ENCODE results near the gene THOC1.

Gene THOC1

DNA sequence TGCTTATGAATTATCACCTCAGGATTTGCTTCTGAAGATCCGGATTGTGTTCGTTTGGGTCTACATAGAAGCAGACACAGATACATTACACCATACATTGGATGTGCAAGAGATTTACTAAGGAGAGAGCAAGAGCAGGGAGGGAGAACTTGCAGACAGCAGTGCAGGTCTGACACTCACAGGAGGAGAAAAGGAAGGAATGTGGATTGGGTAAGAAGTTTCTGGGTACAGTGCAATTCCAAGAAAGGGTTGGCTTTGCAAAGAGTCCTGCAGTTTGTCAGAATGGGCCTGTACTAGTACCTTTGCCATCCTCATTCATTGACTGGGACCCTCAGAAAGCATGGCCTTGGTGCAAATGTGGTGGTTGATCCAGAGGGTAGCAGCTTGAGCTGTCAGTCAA is 4.8 kb upstream of the THOC1 start:
- Histone ChIP-seq H3K4ac (ENCODE audit: low read depth, low read length) (no peak overlapping the region), H3K9me3 (ENCODE audit: insufficient read depth, low read depth, low read length) (no peaks in the 10 kb centered on the region), H3K79me2 (ENCODE audit: control insufficient read depth, insufficient read depth, low read length, poor library complexity) (peaks cover 6% of the 10 kb centered on the region), H2AFZ (ENCODE audit: insufficient read depth, low read length, poor library complexity) (no peak overlapping the region), H2AK5ac (ENCODE audit: low read length) (no peak overlapping the region), H4K91ac (ENCODE audit: low read depth, low read length) (no peak overlapping the region), H3K9ac (ENCODE audit: low read length) (no peak overlapping the region), H3K27me3 (ENCODE audit: insufficient read depth, low read length) (no peaks in the 10 kb centered on the region), H2BK12ac (ENCODE audit: low read length) (no peak overlapping the region), H4K8ac (ENCODE audit: low read depth, low read length) (no peak overlapping the region), H3K79me1 (ENCODE audit: low read length) (peaks cover 5% of the 10 kb centered on the region), H3K18ac (ENCODE audit: low read length) (no peak overlapping the region), H3K14ac (ENCODE audit: low read length) (no peak overlapping the region), H2BK120ac (ENCODE audit: insufficient read depth, low read length, poor library complexity) (no peak overlapping the region), H3K4me1 (ENCODE audit: control insufficient read depth in 1 of 2, insufficient read depth in 2 of 2, low read length in 2 of 2) (peaks cover 3% of the 10 kb centered on the region in 2 experiments), H3K4me3 (ENCODE audit: low read depth, low read length) (no peak overlapping the region), H3K36me3 (ENCODE audit: control insufficient read depth in 1 of 2, insufficient read depth in 2 of 2, low read length in 2 of 2) (no peaks in the 10 kb centered on the region), H2BK5ac (ENCODE audit: low read depth, low read length, poor library complexity) (no peak overlapping the region), H3K27ac (ENCODE audit: low read depth, low read length) (no peak overlapping the region), H4K12ac (ENCODE audit: low read depth, low read length) (no peak overlapping the region), H3K4me2 (ENCODE audit: low read length) (no peak overlapping the region), H3K23ac (ENCODE audit: low read length) (no peak overlapping the region)
- no peak for DNase-seq
- WGBS (ENCODE audit: extremely low coverage, insufficient coverage, insufficient read length), result no CpG with 5 or more reads among the region's 2 CpGs

DNA sequence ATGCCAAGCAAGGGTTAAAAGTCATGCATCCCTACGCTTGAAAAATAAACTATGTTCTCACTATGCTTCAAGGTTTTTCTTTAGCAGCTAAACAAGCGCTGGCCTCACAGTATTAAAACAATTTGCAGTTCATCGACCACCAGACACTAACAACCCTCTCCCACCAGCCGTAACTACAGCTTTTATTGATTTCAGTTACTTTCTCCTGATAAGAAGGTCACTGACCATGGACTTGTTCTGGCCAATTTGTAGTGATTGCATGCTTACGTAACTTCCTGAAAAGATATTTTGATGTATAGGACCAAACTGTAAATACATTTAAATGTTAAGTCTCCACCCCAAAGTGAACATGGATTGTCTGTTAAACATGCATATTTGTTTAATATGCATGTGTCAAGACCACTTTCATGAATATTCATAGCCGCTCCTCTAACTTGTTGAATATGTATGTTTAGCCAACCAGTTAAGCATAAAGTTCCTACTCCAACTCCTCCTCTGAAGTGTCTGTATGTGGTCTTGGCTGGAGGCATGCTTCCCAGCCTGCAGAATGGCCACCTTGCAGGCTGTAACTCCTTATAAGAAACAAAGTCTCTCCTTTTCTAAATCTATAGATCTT is 1.7 kb upstream of the THOC1 start:
- Histone ChIP-seq H2BK120ac (ENCODE audit: insufficient read depth, low read length, poor library complexity) (no peak overlapping the region), H3K27ac (ENCODE audit: low read depth, low read length) (no peak overlapping the region), H2AK5ac (ENCODE audit: low read length) (no peak overlapping the region), H4K91ac (ENCODE audit: low read depth, low read length) (no peak overlapping the region), H3K36me3 (ENCODE audit: control insufficient read depth in 1 of 2, insufficient read depth in 2 of 2, low read length in 2 of 2) (no peaks in the 10 kb centered on the region), H3K9ac (ENCODE audit: low read length) (no peak overlapping the region), H3K14ac (ENCODE audit: low read length) (no peak overlapping the region), H3K23ac (ENCODE audit: low read length) (no peak overlapping the region), H3K4me1 (ENCODE audit: control insufficient read depth in 1 of 2, insufficient read depth in 2 of 2, low read length in 2 of 2) (peaks cover 3% of the 10 kb centered on the region in 2 experiments), H2AFZ (ENCODE audit: insufficient read depth, low read length, poor library complexity) (no peak overlapping the region), H3K79me2 (ENCODE audit: control insufficient read depth, insufficient read depth, low read length, poor library complexity) (peaks cover 11% of the 10 kb centered on the region), H3K27me3 (ENCODE audit: insufficient read depth, low read length) (no peaks in the 10 kb centered on the region), H4K12ac (ENCODE audit: low read depth, low read length) (no peak overlapping the region), H3K4me2 (ENCODE audit: low read length) (no peak overlapping the region), H3K4me3 (ENCODE audit: low read depth, low read length) (no peak overlapping the region), H3K79me1 (ENCODE audit: low read length) (peaks cover 8% of the 10 kb centered on the region), H2BK12ac (ENCODE audit: low read length) (no peak overlapping the region), H4K8ac (ENCODE audit: low read depth, low read length) (no peak overlapping the region), H2BK5ac (ENCODE audit: low read depth, low read length, poor library complexity) (no peak overlapping the region), H3K18ac (ENCODE audit: low read length) (no peak overlapping the region), H3K4ac (ENCODE audit: low read depth, low read length) (no peak overlapping the region), H3K9me3 (ENCODE audit: insufficient read depth, low read depth, low read length) (no peaks in the 10 kb centered on the region)
- DNase-seq, result no peak
- no CpG with 5 or more reads among the region's 6 CpGs for WGBS (ENCODE audit: extremely low coverage, insufficient coverage, insufficient read length)

DNA sequence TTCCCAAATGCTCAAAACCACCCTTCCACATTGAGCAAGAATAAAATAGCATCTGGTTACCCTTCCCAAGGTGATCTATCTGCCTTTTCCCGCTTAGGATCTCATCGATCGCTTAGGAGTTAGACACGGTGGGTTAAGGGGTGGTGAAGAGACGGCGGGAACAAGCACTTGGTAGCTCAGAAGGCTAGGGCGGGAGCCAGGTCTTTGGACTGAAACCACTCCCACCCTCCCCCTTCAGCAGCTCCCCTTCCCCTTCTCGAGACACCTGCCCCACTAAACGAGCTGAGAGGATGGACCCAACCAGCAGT is 513 bp downstream of the THOC1 start:
- no CpG with 5 or more reads among the region's 9 CpGs for WGBS (ENCODE audit: extremely low coverage, insufficient coverage, insufficient read length)

DNA sequence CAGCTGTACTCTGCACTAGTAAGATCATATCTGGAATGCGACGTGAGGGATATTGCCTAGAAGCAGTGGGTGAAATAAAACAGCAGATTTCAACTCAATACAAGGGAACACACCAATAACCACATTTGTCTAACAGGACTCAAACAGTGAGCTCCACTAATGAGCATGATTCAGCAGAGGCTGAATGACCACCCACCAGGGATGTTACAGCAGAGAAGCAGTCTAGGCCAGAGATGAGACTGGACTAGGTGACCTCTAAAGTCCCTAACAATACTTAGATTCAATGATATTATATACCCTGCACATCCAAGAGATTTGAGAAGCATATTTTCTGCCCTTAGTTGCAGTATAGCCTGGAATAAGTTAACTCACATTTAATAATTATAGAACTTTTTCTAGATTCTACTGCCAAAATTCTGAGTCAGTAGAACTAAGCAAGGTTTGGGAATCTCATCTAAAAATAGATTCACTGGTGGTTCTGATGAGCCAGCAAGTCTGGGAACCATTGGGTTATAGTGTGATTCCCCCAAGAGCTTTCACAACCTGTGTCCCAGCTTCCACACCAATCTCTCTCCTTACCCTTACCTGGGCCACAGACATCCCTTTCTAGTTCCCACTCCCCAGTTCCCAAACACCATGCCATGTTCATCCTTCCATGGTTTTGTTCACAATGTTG is 6.3 kb downstream of the THOC1 start:
- Histone ChIP-seq H4K8ac (ENCODE audit: low read depth, low read length) (no peak overlapping the region), H3K9ac (ENCODE audit: low read length) (peak overlapping the region; percentile 56), H3K23ac (ENCODE audit: low read length) (no peak overlapping the region), H2BK12ac (ENCODE audit: low read length) (no peak overlapping the region), H2AFZ (ENCODE audit: insufficient read depth, low read length, poor library complexity) (no peak overlapping the region), H3K4me2 (ENCODE audit: low read length) (no peak overlapping the region), H2BK5ac (ENCODE audit: low read depth, low read length, poor library complexity) (no peak overlapping the region), H3K36me3 (ENCODE audit: control insufficient read depth in 1 of 2, insufficient read depth in 2 of 2, low read length in 2 of 2) (peaks cover 2 to 4% of the 10 kb centered on the region in 2 experiments), H2AK5ac (ENCODE audit: low read length) (no peak overlapping the region), H2BK120ac (ENCODE audit: insufficient read depth, low read length, poor library complexity) (no peak overlapping the region), H3K14ac (ENCODE audit: low read length) (no peak overlapping the region), H3K27me3 (ENCODE audit: insufficient read depth, low read length) (no peaks in the 10 kb centered on the region), H3K79me2 (ENCODE audit: control insufficient read depth, insufficient read depth, low read length, poor library complexity) (no peaks in the 10 kb centered on the region), H3K4me3 (ENCODE audit: low read depth, low read length) (no peak overlapping the region), H4K91ac (ENCODE audit: low read depth, low read length) (no peak overlapping the region), H4K12ac (ENCODE audit: low read depth, low read length) (no peak overlapping the region), H3K4me1 (ENCODE audit: control insufficient read depth in 1 of 2, insufficient read depth in 2 of 2, low read length in 2 of 2) (no peaks in the 10 kb centered on the region), H3K4ac (ENCODE audit: low read depth, low read length) (no peak overlapping the region), H3K79me1 (ENCODE audit: low read length) (no peaks in the 10 kb centered on the region), H3K18ac (ENCODE audit: low read length) (no peak overlapping the region), H3K27ac (ENCODE audit: low read depth, low read length) (no peak overlapping the region), H3K9me3 (ENCODE audit: insufficient read depth, low read depth, low read length) (no peaks in the 10 kb centered on the region)
- WGBS (ENCODE audit: extremely low coverage, insufficient coverage, insufficient read length), result no CpG with 5 or more reads among the region's 2 CpGs
- DNase-seq, result no peak

More for the DNA sequence above, 513 bp downstream of the THOC1 start:
- Histone ChIP-seq H3K27me3 (ENCODE audit: insufficient read depth, low read length) (no peaks in the 10 kb centered on the region), H2BK5ac (ENCODE audit: low read depth, low read length, poor library complexity) (no peak overlapping the region), H3K23ac (ENCODE audit: low read length) (no peak overlapping the region), H3K4me2 (ENCODE audit: low read length) (peak overlapping the region; percentile 70), H4K91ac (ENCODE audit: low read depth, low read length) (peak overlapping the region; percentile 70), H3K18ac (ENCODE audit: low read length) (peak overlapping the region; percentile 80), H3K9ac (ENCODE audit: low read length) (peak overlapping the region; percentile 82), H4K12ac (ENCODE audit: low read depth, low read length) (peak overlapping the region; percentile 85), H2AK5ac (ENCODE audit: low read length) (no peak overlapping the region), H2AFZ (ENCODE audit: insufficient read depth, low read length, poor library complexity) (peak overlapping the region; percentile 96), H3K79me2 (ENCODE audit: control insufficient read depth, insufficient read depth, low read length, poor library complexity) (peaks cover 11% of the 10 kb centered on the region), H4K8ac (ENCODE audit: low read depth, low read length) (peak overlapping the region; percentile 98), H3K4me1 (ENCODE audit: control insufficient read depth in 1 of 2, insufficient read depth in 2 of 2, low read length in 2 of 2) (peaks cover 3% of the 10 kb centered on the region in 2 experiments), H2BK12ac (ENCODE audit: low read length) (no peak overlapping the region), H2BK120ac (ENCODE audit: insufficient read depth, low read length, poor library complexity) (no peak overlapping the region), H3K9me3 (ENCODE audit: insufficient read depth, low read depth, low read length) (no peaks in the 10 kb centered on the region), H3K14ac (ENCODE audit: low read length) (peak overlapping the region; percentile 85), H3K4ac (ENCODE audit: low read depth, low read length) (peak overlapping the region; percentile 57), H3K27ac (ENCODE audit: low read depth, low read length) (peak overlapping the region; percentile 24), H3K36me3 (ENCODE audit: control insufficient read depth in 1 of 2, insufficient read depth in 2 of 2, low read length in 2 of 2) (no peaks in the 10 kb centered on the region), H3K4me3 (ENCODE audit: low read depth, low read length) (peak overlapping the region; percentile 90), H3K79me1 (ENCODE audit: low read length) (peaks cover 8% of the 10 kb centered on the region)
- DNase-seq, result no peak
